HG03342 (cell line): ENCODE data around the gene CPT1A.

Experiments used
- ATAC-seq: cut with Tn5 transposase; IDR thresholded peaks from one replicate; pipeline ENCODE4 v1.9.1; 2021; ENCODE audit warnings: mild to moderate bottlenecking, moderate library complexity; ENCODE audit not compliant: unreplicated experiment

Gene CPT1A

GRCh38 chr11:68763181-68763721 lies 78.5 kb downstream of the CPT1A start:
- no peak for ATAC-seq

DNA sequence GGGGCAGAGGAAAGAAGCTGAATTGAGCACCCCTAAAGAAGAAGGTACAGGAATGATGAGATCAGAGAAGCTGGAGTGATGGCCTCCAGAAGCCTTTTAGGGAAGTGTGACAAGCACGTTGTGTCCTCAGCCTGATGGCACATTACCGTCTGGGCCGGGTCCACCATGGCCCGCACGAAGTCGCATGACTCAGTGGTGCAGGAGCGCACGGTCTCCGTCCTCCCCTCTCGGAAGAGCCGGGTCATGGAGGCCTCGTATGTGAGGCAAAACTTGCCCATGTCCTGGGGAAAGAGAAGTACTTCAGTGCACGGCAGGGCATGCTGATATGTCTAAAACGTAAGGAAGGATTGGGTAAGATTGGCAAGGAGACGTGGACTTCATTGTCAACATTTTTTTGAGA lies 79.2 kb downstream of the CPT1A start:
- no peak for ATAC-seq

DNA sequence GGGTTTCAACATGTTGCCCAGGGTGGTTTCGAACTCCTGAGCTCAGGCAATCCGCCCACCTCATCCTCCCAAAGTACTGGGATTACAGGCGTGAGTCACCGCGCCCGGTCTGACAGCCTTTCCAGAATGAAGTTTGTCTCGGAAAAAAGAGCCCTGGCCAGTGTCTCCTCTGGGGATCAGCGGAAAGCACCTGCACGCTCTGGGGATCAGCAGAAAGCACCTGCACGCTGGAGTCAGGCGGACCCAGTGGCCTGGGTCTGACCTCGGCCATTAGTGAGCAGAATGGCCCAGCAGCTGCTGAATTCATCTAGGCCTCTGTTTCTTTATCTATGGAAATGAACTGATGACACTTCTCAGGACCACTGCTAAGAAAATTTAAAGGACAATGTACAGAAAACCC lies 79.9 kb downstream of the CPT1A start:
- no peak for ATAC-seq

DNA sequence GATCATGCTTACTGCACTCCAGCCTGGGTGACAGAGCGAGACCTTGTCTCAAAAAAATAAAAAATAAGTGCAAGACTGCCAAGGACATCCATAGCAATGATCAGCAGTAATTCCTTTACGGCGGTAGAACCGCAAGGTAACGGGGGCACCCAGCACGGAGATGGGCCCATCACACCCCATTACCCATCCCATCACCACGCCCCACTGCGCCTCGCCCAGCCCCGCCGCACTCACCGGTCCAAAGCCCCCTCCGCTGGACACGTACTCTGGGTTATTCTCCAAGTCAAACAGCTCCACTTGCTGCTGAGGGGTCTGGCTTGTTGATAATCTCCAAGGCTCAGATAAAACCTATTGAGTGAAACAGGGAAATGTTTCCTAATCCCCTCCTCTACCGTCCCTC lies 81.7 kb downstream of the CPT1A start:
- ATAC-seq = no peak

- no peak for ATAC-seq
Measured at GRCh38 chr11:68757711-68758110, 84.0 kb downstream of the CPT1A start.

DNA sequence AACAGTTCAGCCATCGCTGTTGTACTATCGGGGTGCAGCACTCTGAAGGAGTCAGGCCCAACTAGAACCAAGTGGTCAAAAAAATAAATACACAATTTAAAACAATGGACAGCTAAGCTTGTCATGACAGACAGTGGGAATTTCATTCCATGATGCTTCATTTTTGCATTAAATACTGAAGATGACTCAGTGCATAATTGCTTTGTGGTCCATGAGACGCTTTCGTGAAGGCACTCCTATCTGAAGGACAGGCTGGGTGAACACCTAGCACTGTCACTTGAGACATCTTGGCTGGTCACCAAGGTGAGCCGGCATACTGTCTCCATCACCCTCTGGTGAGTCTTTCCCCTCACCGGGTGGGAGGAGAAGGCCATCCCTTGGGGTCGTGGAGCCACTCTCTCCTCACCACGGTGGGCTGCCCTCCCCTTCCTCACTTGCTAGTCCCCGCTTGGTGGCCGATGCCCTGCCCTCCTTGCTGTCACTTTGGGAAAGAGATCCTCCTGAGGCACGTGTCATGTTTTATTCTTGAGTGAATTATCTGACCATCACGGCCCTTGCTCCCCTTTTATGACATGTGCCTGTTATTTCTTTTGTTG lies 85.4 kb downstream of the CPT1A start:
- ATAC-seq = no peak

DNA sequence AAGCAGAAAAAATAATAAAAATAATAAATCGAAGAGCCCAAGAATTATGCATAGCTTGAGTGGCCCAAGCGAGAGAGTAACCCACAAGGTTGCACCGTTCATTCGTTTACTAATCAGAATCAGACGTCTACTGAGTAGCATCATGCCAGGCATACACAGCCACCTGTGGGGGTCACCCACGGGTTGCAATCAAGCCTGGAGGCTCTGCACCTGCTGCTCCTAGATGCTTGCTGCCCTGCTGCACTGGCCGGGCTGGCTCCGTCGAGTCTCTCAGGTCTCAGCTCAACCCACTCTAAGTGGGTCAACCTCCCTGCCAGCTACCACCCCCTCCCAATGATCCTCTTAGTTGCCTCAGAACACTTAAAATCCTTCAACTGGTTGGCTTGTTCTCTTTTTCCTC lies 88.4 kb downstream of the CPT1A start:
- no peak for ATAC-seq

DNA sequence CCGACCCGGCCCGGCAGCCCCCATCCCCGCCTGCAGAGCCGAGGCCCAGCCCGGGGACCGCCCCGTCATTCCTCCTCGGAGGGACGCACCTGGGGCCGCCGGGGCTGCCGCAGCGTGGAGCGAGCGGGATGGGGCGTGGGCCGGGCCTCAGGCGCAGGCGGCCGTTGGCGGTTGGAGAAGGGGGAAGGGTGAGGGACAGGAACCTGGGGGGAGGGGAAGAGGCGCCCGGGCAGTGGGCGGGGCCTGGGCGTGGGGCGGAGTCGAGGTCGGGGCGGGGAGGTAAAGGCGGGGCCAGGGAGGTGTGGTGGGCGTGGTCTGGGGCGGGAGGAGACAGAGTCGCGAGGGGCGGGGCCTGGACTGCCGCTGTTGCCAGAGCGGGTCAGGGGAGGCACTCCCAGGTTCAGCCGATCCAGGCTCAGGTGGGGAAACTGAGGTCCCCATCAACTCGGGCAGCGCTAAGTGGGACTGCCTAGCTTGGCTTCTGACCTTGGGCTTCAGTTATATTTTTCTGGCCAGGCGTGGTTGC lies 90.3 kb downstream of the CPT1A start, which contains the start of gene TESMIN:
Gene TESMIN (minus strand): TSS at position 190 of the 526 bp plus-strand sequence. CDS start 860 bp downstream, outside the sequence.
- ATAC-seq = peak; percentile 70

- ATAC-seq = no peak
Measured at GRCh38 chr11:68751004-68751325, 90.8 kb downstream of the CPT1A start.

DNA sequence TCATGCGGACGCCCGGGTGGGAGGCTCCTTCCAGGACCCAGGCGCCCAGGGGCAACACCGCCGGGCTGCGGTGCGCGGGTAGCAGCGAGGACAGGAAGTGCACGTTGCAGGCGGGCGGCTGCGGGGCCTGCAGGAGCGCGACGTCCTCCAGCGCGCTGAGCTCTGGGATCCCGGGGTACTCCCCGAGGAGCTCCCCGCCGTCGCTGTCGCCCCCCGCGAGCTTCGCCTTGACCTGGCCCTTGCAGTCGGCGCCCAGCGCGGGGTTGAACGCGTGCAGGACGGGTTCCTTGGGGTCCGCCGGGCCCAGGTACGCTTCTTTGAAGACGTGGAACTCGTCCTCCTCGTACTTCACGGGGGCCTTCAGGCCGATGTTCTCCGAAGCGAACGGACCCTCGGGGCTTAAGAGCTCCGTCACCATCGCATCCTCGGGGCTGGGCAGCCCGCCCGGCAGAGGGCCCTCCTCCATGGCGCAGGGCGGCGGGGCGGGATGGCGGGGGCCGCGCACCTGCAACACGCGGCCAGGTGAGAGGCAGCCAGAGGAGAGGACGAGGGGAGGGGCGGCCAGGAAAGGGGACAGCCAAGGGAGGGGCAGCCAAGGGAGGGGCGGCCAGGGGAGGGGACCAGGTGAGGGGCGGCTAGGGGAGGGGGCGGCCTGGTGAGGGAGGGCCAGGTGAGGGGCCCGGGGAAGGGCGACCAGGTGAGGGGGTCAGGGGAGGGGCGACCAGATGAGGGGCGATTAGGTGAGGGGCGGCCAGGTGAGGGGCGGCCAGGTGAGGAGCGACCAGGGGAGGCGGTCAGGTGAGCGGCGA lies 91.3 kb downstream of the CPT1A start:
- no peak for ATAC-seq

- ATAC-seq = no peak
Measured at GRCh38 chr11:68749229-68750123, 92.2 kb downstream of the CPT1A start.

DNA sequence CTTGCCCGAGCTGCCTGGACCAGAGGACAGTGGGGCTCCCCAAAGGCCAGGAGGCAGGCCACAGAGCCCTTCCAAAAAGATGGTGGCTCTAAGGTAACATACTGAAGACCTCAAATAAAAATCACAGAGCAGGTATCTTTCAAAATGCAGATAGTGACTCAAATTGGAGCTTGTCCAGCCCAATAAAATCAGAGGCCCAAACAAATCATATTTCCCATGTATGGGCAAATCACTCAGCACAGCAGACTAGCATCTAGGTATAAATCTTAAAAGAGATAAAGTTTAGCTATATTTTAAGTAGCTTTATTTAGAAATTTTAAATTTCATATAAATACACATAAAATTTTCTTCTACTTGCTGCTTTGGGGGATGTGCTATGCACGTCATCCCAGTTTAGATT lies 93.7 kb downstream of the CPT1A start:
- no peak for ATAC-seq

DNA sequence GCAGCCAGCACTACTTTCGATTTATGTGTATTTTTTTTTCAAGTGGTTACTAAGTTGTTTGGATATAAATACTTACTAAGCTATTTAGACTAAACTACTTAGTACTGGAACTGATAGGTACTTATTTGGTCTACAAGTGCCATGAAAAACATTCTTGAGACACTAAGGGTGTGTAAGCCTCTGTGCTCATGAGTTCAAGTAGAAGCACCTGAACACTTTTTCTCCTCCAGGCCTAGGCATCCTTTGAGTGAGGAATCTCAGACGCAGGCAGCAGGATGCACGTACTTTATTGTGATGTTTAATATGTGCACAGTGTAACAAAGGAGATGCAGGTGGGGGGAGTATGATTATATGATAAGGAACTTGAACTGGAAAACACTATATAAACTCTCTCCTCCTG lies 98.2 kb downstream of the CPT1A start:
- ATAC-seq = no peak

DNA sequence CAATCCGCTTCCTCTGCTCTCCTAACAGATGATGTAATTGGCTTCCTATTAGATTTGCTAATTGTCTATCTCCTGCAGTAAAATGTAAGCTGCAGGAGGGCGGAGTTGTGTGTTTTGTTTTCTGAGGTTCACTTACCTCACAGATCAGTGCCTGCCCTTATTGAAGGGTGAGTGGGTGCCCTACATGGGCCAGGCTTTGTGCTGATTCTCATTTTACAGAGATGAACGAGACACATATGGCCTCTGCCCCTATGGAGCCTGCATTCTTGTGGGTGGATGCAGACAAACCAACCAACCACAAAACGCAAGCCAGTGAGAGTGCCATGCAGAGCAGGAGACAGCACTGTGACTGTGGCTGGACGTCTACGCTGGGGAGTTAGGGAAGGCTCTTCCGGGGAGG lies 100.3 kb downstream of the CPT1A start:
- no peak for ATAC-seq

DNA sequence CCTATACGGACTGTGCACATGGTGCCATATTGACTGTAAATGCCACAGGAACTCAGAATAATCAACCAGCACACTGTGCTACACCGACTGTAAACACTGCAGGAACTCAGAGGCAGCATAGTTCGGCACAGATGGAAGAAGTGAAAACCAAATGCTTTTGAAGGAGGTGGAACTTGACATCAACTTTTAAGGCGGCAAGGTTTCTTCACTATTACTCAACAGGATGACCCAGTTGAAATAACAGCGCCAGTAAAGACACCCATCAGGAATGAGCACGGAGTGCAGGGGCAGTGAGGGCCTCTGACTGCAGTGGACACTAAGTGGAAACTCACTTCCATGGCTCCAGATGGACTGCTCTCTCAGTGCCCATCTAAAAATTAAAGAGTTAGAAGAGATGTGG lies 106.1 kb downstream of the CPT1A start:
- no peak for ATAC-seq

GRCh38 chr11:68735125-68735524 lies 106.6 kb downstream of the CPT1A start:
- ATAC-seq = no peak

- no peak for ATAC-seq
Measured at GRCh38 chr11:68734111-68734510, 107.6 kb downstream of the CPT1A start.

- ATAC-seq = no peak
Measured at GRCh38 chr11:68727783-68728182, 113.9 kb downstream of the CPT1A start.

GRCh38 chr11:68724293-68724692 lies 117.4 kb downstream of the CPT1A start:
- ATAC-seq = no peak

DNA sequence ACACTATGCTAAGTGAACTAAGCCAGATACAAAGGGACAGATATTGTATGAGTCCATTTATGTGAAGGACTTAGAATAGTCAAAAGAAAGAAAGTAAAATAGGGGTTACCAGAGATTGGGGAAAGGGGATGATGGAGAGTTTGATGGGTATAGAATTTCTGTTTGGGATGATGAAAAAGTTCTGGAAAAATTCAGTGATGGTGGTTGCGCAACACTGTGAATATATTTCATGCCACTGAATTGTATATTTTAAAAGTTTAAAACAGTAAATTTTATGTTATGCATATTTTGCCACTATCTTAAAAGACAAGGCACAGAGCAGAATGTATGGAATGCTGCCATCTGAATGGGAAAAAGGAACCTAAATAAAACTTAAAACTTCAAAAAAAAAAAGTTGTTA lies 119.6 kb downstream of the CPT1A start:
- no peak for ATAC-seq

GRCh38 chr11:68721075-68721474 lies 120.6 kb downstream of the CPT1A start:
- no peak for ATAC-seq
